ENCODE data around the gene BCR. TPM values are rescaled to one million over a fixed set of nuclear protein-coding genes. Genes with fewer than 3 reads are reported as not detected.

Gene BCR
- total and polyA plus RNA-seq, 2 of the 8 experiments (the other 6 are each of a cell fraction or from before 2014, with no cell fraction given), result 66.7 to 130 TPM

DNA sequence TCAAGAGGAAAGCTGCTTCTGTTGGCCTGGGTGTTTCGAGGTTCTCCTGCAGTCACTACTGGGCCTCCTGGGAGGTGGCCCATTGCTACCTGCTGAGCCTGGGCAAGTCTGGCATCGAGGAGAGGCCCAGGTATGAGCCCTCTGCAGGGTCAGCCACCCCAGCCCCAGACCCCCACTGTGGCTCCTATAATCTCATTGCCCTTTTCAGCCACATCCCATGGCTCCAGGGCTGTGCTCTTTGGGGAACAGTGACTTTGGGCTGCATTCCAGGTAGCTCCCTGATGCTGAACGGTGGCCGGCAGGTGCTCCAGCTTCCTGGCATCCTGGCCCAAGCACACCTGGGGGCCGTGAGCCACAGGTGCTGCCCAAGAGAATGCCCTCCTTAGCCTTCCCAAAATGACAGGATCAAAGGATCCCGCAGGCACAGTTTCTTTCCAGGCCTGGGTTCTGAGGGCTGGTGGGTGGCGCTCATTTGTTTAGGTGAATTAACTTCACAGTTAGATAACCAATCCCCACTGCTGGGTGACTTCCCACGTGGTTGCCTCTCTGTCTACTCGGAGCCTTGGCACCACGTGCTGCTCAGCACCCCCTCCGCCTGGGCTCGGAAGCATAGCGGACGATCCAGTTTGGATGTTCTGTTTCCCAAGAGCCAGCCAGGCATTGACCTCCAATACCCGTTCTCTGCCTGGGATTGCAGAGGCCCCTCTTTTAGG, 97.4 kb downstream of the BCR start:
- no peak overlapping the region for H2AK5ac ChIP-seq (ENCODE audit: low read depth, low read length)
- DNase-seq (ENCODE audit: low read depth in 1 of 2, low spot score in 2 of 2) (no peak), FAIRE-seq (no peak)
- H3K4me3 ChIP-seq (ENCODE audit: extremely low read depth in 1 of 4, insufficient read depth in 2 of 4, low read depth in 3 of 4, low read length in 4 of 4), result no peak overlapping the region
- no peak overlapping the region for H4K91ac ChIP-seq (replicated peaks; ENCODE audit: insufficient read length, low read length)
- H3K9me3 ChIP-seq (ENCODE audit: insufficient read depth in 2 of 2, low read depth in 1 of 2, low read length in 1 of 2), result no peaks in the 10 kb centered on the region
- H3K9ac ChIP-seq (replicated peaks in 1 of 4; ENCODE audit: extremely low read depth in 1 of 4, low read depth in 3 of 4, low read length in 3 of 4), result no peak overlapping the region
- no peak overlapping the region for H2BK120ac ChIP-seq (replicated peaks; ENCODE audit: low read depth, low read length)
- no peak overlapping the region for H2BK15ac ChIP-seq (ENCODE audit: low read length)
- H4K20me1 ChIP-seq (replicated peaks in 1 of 2; ENCODE audit: control insufficient read depth in 1 of 2, insufficient read depth in 2 of 2, low read length in 2 of 2), result peaks cover 11 to 27% of the 10 kb centered on the region in 2 experiments
- no peaks in the 10 kb centered on the region; a peak in 1 of 4 replicates for H3K79me2 ChIP-seq (ENCODE audit: control insufficient read depth in 1 of 2, insufficient read depth in 2 of 2, low read length in 2 of 2)
- H3K4ac ChIP-seq (replicated peaks; ENCODE audit: insufficient read length, low read depth, low read length), result no peak overlapping the region
- no peak overlapping the region for H4K5ac ChIP-seq (ENCODE audit: insufficient read length, low read depth, low read length)
- no peaks in the 10 kb centered on the region for H3K79me1 ChIP-seq (ENCODE audit: low read depth, low read length)
- no peak overlapping the region for H3K4me2 ChIP-seq (ENCODE audit: insufficient read depth in 1 of 2, low read depth in 2 of 2, low read length in 2 of 2)
- no peak overlapping the region for H3K56ac ChIP-seq (replicated peaks; ENCODE audit: insufficient read length, low read depth, low read length)
- no peak overlapping the region for H2AFZ ChIP-seq (ENCODE audit: low read length)
- 92% methylated on average over 14 of the region's 15 CpGs; no CpG with 5 or more reads in 1 of the 2 experiments for WGBS, 2 experiments (ENCODE audit: extremely low coverage in 1 of 2, insufficient coverage in 1 of 2, insufficient read length in 1 of 2, insufficient replicate concordance in 2 of 2, low coverage in 1 of 2, low lambda C conversion rate in 2 of 2, missing lambda C conversion rate in 1 of 2)
- H3K14ac ChIP-seq (ENCODE audit: insufficient read length), result no peak overlapping the region
- H3K4me1 ChIP-seq (replicated peaks in 1 of 4; ENCODE audit: control insufficient read depth in 3 of 4, insufficient read depth in 4 of 4, low read length in 3 of 4), result peaks cover 0 to 8% (median 1%) of the 10 kb centered on the region in 4 experiments; a peak in 4 of 7 replicates
- no peak overlapping the region for H3K18ac ChIP-seq (ENCODE audit: extremely low read depth, low read length)
- H3K27me3 ChIP-seq (replicated peaks in 1 of 4; ENCODE audit: control insufficient read depth in 3 of 4, extremely low read depth in 1 of 4, insufficient read depth in 3 of 4, low read length in 3 of 4), result no peaks in the 10 kb centered on the region
- H3K23me2 ChIP-seq (ENCODE audit: low read depth, low read length), result no peaks in the 10 kb centered on the region
- no peak overlapping the region for H2BK12ac ChIP-seq (ENCODE audit: low read depth, low read length)
- no peak overlapping the region for H3K27ac ChIP-seq (ENCODE audit: low read depth, low read length)
- no peak overlapping the region; the same call in 1 of the 2 replicates for H4K8ac ChIP-seq (ENCODE audit: extremely low read depth, insufficient read depth, low read length)
- CTCF ChIA-PET (ENCODE audit: partially characterized antibody), result interaction anchor here (1.1 to 6.2 kb wide), 7 partner anchors 9 to 318 kb away, joined by 3 to 97 read pairs (median 7); no protein-coding TSS in a partner anchor
- POLR2A ChIA-PET (ENCODE audit: partially characterized antibody), result interaction anchor here (1.3 kb wide), 1 partner anchor 95 kb away, joined by 3 read pairs; no protein-coding TSS in a partner anchor
- peaks cover 14 to 36% (median 25%) of the 10 kb centered on the region in 4 experiments; a peak in 7 of 8 replicates for H3K36me3 ChIP-seq (ENCODE audit: control insufficient read depth in 2 of 4, insufficient read depth in 4 of 4, low read length in 3 of 4)
- H2BK5ac ChIP-seq (ENCODE audit: low read depth, low read length), result no peak overlapping the region
- H2BK20ac ChIP-seq (ENCODE audit: low read length), result no peak overlapping the region
- no peak overlapping the region for H3K23ac ChIP-seq (ENCODE audit: insufficient read length)
- TF ChIP-seq, protein P1, sequence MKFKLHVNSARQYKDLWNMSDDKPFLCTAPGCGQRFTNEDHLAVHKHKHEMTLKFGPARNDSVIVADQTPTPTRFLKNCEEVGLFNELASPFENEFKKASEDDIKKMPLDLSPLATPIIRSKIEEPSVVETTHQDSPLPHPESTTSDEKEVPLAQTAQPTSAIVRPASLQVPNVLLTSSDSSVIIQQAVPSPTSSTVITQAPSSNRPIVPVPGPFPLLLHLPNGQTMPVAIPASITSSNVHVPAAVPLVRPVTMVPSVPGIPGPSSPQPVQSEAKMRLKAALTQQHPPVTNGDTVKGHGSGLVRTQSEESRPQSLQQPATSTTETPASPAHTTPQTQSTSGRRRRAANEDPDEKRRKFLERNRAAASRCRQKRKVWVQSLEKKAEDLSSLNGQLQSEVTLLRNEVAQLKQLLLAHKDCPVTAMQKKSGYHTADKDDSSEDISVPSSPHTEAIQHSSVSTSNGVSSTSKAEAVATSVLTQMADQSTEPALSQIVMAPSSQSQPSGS (IDR thresholded peaks at IDR 0.05; ENCODE audit: low read length), result no peak
- TF ChIP-seq RFX5 (IDR thresholded peaks at IDR 0.05; ENCODE audit: borderline replicate concordance, low read depth, low read length) (no peak), SIX5 (IDR thresholded peaks at IDR 0.05; ENCODE audit: low read depth, low read length) (no peak), GTF2F1 (IDR thresholded peaks at IDR 0.05; ENCODE audit: borderline replicate concordance, low read depth, low read length) (no peak), NANOG (IDR thresholded peaks at IDR 0.05; ENCODE audit: insufficient read depth, low read depth, low read length, poor library complexity, severe bottlenecking) (no peak), TBP (IDR thresholded peaks at IDR 0.05; ENCODE audit: low read depth, low read length) (no peak), PHF8 (conservative IDR thresholded peaks at IDR 0.05; ENCODE audit: low read depth, low read length) (no peak), EZH2 (IDR thresholded peaks at IDR 0.05; ENCODE audit: low read depth, low read length, severe bottlenecking) (no peak), RNF2 (IDR thresholded peaks at IDR 0.05; ENCODE audit: borderline replicate concordance, low read depth, low read length, missing control alignments, poor library complexity, severe bottlenecking) (no peak), YY1 (IDR thresholded peaks at IDR 0.05; ENCODE audit: low read depth, low read length) (no peak)

All from H1 (cell line).